Type B pancreatic cell (in vitro differentiated cells): ENCODE measurements around the gene SERPINB1. TPM values are rescaled to one million over a fixed set of nuclear protein-coding genes. Genes with fewer than 3 reads are reported as not detected.

Experiments used
- DNase-seq: peaks from one replicate; pipeline ENCODE4 v3.0.0; 2021; ENCODE audit warnings: mixed read lengths; ENCODE audit not compliant: unreplicated experiment; ENCODE audit errors: extremely low spot score
- H3K27ac Mint-ChIP-seq: 2 replicates; pipeline ENCODE4 v1.8.0; 2021; ENCODE audit warnings: mild to moderate bottlenecking, mixed read lengths
- H3K27me3 Mint-ChIP-seq: 2 replicates; pipeline ENCODE4 v1.8.0; 2021; ENCODE audit warnings: mixed read lengths
- H3K36me3 Mint-ChIP-seq: 2 replicates; pipeline ENCODE4 v1.8.0; 2021; ENCODE audit warnings: mixed read lengths
- H3K4me1 Mint-ChIP-seq: one replicate; pipeline ENCODE4 v1.8.0; 2021; ENCODE audit warnings: mixed read lengths; ENCODE audit not compliant: unreplicated experiment
- H3K4me3 Mint-ChIP-seq: 2 replicates; pipeline ENCODE4 v1.8.0; 2021; ENCODE audit warnings: mild to moderate bottlenecking, mixed read lengths
- H3K9me3 Mint-ChIP-seq: 2 replicates; pipeline ENCODE4 v1.8.0; 2021; ENCODE audit warnings: mixed read lengths
- CTCF ChIP-seq: fragments of 200-600 bp; sonication (generic); conservative IDR thresholded peaks from 2 replicates; pipeline ENCODE4 v1.5.0; 2021; ENCODE audit warnings: antibody characterized with exemption, mild to moderate bottlenecking
- total RNA-seq: library from RNA; stranded (reverse); gene quantifications from 2 replicates; pipeline ENCODE4 v1.2.1, GENCODE V29; 2021; ENCODE audit warnings: low replicate concordance

The SERPINB1 gene
- total RNA-seq, 1 donor from 2014 or later = 31.2 TPM

GRCh38 chr6:2809015-2809414 is 32.6 kb downstream of the SERPINB1 start:
- TF ChIP-seq CTCF = no peak
- Mint-ChIP-seq H3K27me3 (no peaks in the 10 kb centered on the region), H3K4me3 (no peak overlapping the region), H3K36me3 (peaks cover 6% of the 10 kb centered on the region), H3K9me3 (no peaks in the 10 kb centered on the region), H3K4me1 (peaks cover 14% of the 10 kb centered on the region), H3K27ac (no peak overlapping the region)
- DNase-seq = no peak

GRCh38 chr6:2807342-2808090 is 34.1 kb downstream of the SERPINB1 start:
- Mint-ChIP-seq H3K27ac (no peak overlapping the region), H3K9me3 (no peaks in the 10 kb centered on the region), H3K4me1 (peaks cover 14% of the 10 kb centered on the region), H3K4me3 (no peak overlapping the region), H3K36me3 (peaks cover 3% of the 10 kb centered on the region), H3K27me3 (no peaks in the 10 kb centered on the region)
- no peak for TF ChIP-seq CTCF
- no peak for DNase-seq

GRCh38 chr6:2806644-2807043 is 35.0 kb downstream of the SERPINB1 start:
- TF ChIP-seq CTCF = no peak
- H3K27me3 Mint-ChIP-seq = no peaks in the 10 kb centered on the region
- H3K4me3 Mint-ChIP-seq = no peak overlapping the region
- peaks cover 14% of the 10 kb centered on the region for H3K4me1 Mint-ChIP-seq
- no peaks in the 10 kb centered on the region for H3K9me3 Mint-ChIP-seq
- H3K27ac Mint-ChIP-seq = no peak overlapping the region
- no peaks in the 10 kb centered on the region for H3K36me3 Mint-ChIP-seq
- no peak for DNase-seq

GRCh38 chr6:2805031-2805430 is 36.6 kb downstream of the SERPINB1 start:
- no peaks in the 10 kb centered on the region for H3K36me3 Mint-ChIP-seq
- peaks cover 14% of the 10 kb centered on the region for H3K4me1 Mint-ChIP-seq
- TF ChIP-seq CTCF = no peak
- H3K27me3 Mint-ChIP-seq = no peaks in the 10 kb centered on the region
- DNase-seq = no peak
- H3K27ac Mint-ChIP-seq = no peak overlapping the region
- no peak overlapping the region for H3K4me3 Mint-ChIP-seq
- H3K9me3 Mint-ChIP-seq = no peaks in the 10 kb centered on the region

DNA sequence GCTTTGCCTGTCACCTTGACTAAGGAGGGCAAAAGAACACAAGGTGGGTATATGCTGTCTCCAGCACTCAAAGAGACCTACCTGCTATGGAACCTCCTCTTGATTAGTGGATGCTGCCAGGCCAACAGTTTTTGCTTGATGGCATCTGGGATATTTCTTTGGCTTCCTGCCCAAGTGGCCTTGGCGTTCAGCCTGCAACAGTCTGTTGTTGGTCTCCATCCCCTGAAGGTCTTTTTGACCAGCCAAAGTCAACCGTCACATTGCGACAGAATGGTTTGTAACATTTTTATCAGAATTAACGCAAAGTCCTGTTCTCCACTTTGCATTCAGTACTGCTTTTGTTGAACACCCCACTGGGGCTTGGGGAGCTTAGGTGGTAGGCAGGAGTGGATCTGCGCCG is 37.1 kb downstream of the SERPINB1 start:
- H3K9me3 Mint-ChIP-seq = no peaks in the 10 kb centered on the region
- peaks cover 14% of the 10 kb centered on the region for H3K4me1 Mint-ChIP-seq
- H3K4me3 Mint-ChIP-seq = no peak overlapping the region
- no peak overlapping the region for H3K27ac Mint-ChIP-seq
- no peak for TF ChIP-seq CTCF
- H3K27me3 Mint-ChIP-seq = no peaks in the 10 kb centered on the region
- H3K36me3 Mint-ChIP-seq = no peaks in the 10 kb centered on the region
- DNase-seq = no peak
